ENCODE results near the gene PLA2G4E.

Gene PLA2G4E

GRCh38 chr15:41933771-41934170, 87.1 kb downstream of the PLA2G4E start:
- DNase-seq (ENCODE audit: low spot score): peak; percentile 24

- no peak for DNase-seq (ENCODE audit: low spot score)
These were observed 87.5 kb downstream of the PLA2G4E start for GRCh38 chr15:41933326-41933725.

GRCh38 chr15:41932511-41933289, 88.1 kb downstream of the PLA2G4E start:
- DNase-seq (ENCODE audit: low spot score): no peak

GRCh38 chr15:41932101-41932500, 88.7 kb downstream of the PLA2G4E start:
- no peak for DNase-seq (ENCODE audit: low spot score)

All from CD4-positive, alpha-beta T cell treated with Interleukin-15 for 4 hours (primary cell).